ENCODE results near the gene GREB1.

GREB1 gene

GRCh38 chr2:11508279-11508678, 25.6 kb upstream of the GREB1 start:
- no peak for DNase-seq (ENCODE audit: low read depth, low spot score)

DNA sequence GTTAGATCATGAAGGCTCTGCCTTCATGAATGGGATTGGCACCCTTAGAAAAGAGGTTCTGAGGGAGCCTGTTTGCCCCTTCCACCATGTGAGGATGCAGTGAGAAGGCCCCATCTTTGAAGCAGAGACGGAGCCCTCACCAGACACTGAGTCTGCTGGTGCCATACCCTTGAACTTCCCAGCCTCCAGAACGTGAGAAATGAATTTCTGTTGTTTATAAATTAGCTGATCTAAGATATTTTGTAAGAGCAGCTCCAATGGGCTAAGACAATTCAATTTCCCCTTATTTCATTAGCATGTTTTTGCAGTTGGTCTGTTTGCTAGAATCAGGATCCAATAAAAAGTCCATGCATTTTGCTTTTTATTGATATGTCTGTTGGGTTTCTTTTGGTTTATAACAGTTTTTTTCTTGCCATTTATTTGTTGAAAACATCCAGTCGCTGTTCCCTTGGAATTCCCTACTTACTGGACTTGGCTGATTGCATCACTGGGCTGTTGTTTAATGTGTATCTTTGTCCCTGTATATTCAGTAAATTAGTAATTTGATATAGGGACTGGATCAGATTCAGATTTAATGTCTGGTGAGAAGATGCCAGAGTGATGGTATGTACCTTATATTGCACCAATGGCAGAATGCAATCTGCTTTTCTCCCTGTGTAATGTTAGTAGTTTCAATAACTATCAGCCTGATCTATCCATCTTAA, 24.0 kb upstream of the GREB1 start:
- DNase-seq (ENCODE audit: low read depth, low spot score), result no peak

DNA sequence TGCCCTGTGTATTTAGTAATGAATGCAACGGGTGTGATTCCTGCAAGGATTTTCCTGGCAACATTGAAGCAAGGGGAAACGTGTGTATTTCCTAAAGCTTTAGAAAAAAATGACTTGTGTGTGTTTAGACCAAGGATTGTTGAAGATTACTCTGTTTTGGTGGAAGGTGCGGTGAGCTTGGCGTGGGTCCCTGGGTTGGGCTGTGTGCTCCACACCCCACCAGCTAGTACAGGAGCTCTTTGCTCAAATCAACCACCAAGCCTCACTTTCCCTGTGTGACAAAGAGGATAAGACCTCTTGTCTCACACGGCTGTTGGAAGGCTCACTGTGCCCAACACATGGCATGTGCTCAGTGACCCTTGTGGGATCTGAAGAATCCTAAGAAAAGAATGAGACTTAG, 21.4 kb upstream of the GREB1 start:
- no peak for DNase-seq (ENCODE audit: low read depth, low spot score)

DNA sequence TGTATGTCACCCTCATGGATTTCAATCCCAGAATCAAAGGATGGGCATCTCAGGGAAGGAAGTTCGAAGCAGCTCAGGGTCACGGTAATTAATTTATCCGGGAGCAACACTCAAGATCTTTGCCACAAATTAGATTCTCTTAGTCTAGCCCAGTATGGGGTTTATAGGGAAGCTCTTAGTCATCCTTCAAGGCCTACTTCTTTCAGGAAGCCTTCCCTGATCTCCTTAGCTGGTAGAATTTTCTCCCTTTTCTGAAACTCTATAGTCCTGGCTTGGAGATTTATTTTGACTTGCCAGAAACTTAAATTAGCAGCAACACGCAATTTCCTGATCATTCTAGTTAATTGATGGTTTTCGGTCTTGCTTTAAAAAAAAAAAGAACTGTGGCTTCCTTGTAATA, 20.5 kb upstream of the GREB1 start:
- no peak for DNase-seq (ENCODE audit: low read depth, low spot score)

DNA sequence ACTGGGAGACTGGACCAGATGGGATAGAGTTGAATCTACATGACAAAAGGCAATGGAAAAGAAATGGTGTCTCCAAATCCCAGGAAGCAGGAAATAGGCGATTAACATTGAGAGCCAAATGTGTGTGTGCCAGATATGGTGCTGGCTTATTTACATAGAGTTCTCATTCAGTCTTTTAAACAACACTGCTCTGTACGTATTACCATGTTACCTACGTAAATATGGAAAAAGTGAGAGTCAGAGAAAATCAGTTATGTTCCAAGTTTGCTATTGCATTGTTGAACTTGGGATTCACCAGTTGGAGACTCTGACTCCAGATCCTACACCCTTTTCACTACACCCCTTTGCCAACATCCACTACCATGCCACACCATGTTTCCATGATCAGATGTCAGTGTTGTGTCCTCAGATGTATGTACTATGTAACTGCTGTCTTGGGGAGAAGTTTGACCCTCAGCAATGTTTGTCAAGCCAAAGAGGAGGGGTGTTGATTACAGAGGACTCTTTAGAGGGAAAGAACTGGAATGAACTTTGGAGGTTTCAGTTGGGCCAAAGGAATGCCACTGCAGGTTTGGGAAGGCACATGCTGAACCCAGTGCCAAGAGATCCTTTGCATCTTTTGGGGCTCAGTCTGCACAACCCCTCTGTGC, 19.6 kb upstream of the GREB1 start:
- no peak for DNase-seq (ENCODE audit: low read depth, low spot score)

DNA sequence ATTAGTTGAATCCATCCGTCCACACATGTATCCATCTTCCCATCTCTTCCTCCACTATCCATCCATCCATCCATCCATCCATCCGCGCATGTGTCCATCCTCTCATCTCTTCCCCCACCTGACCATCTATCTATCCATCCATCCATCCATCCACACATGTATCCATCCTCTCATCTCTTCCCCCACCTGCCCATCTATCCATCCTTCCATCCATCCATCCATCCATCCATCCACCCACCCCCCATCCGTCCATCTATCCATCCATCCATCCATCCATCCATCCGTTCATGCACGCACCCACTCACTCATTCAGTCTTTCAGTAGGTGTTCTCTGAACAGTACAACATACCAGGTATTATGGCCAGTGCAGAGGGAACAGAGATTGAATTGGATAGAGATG, 18.9 kb upstream of the GREB1 start:
- no peak for DNase-seq (ENCODE audit: low read depth, low spot score)

- DNase-seq (ENCODE audit: low read depth, low spot score), result no peak
These were observed 18.3 kb upstream of the GREB1 start for GRCh38 chr2:11515490-11515981.

- no peak for DNase-seq (ENCODE audit: low read depth, low spot score)
These were observed 16.7 kb upstream of the GREB1 start for GRCh38 chr2:11516984-11517648.

DNA sequence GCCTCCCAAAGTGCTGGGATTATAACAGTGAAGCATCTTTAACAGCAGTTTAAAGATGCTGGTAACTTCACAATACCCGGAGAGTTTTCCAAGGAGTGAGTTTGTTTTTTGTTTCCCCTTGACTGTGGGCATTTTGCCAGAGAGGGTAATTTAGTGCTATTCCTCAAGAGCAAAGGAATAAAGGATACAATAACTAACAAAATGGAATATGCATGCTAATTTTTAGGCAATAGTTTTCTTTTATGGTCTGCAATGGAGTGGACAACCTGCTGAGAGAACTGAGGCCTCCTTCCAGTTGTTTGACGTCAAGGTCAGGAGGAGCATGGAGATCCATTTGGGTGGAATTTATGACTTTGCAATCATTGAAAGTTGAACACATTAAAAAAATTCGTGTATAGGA, 15.9 kb upstream of the GREB1 start:
- DNase-seq (ENCODE audit: low read depth, low spot score), result no peak

GRCh38 chr2:11520092-11520693, 13.7 kb upstream of the GREB1 start:
- no peak for DNase-seq (ENCODE audit: low read depth, low spot score)

- no peak for DNase-seq (ENCODE audit: low read depth, low spot score)
These were observed 12.1 kb upstream of the GREB1 start for GRCh38 chr2:11521775-11522174.

DNA sequence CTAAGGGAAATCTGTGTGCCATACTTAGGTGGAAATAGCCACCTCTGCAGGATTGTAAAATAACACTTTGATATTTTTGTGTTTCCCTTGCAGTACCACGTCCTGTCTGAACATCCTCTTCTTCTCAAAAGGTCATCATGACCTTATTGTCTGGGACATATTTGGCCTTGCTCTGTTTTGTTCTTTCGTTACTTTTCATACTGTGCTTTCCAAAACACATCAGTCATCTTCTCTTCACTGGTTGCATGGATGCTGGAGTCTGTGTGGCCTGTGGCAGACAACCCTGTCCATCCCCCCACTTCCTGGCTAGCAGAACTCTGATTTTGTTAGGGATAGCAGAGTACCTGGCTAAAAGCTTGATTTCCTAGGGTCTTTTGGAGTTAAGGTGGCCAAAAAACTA, 9.4 kb upstream of the GREB1 start:
- DNase-seq (ENCODE audit: low read depth, low spot score), result no peak

GRCh38 chr2:11525762-11526161, 8.1 kb upstream of the GREB1 start:
- DNase-seq (ENCODE audit: low read depth, low spot score), result no peak

GRCh38 chr2:11527001-11527400, 6.8 kb upstream of the GREB1 start:
- no peak for DNase-seq (ENCODE audit: low read depth, low spot score)

DNA sequence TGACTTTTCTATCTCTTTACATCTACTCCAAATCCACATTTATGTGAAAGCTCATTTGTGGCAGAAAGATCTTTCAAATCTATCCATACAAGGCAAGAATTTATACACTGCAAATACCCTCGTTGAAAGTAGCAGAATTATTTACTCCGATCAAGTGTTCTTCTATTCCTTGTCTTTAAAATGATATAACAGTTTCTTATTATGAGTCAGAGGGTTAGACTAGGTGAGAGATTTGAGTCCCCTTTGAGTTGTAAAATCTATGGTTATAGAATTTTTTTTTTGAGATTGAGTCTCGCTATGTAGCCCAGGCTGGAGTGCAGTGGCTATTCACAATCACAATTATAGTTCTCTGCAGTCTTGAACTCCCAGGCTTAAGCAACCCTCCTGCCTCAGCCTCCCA, 5.6 kb upstream of the GREB1 start:
- DNase-seq (ENCODE audit: low read depth, low spot score), result no peak

DNA sequence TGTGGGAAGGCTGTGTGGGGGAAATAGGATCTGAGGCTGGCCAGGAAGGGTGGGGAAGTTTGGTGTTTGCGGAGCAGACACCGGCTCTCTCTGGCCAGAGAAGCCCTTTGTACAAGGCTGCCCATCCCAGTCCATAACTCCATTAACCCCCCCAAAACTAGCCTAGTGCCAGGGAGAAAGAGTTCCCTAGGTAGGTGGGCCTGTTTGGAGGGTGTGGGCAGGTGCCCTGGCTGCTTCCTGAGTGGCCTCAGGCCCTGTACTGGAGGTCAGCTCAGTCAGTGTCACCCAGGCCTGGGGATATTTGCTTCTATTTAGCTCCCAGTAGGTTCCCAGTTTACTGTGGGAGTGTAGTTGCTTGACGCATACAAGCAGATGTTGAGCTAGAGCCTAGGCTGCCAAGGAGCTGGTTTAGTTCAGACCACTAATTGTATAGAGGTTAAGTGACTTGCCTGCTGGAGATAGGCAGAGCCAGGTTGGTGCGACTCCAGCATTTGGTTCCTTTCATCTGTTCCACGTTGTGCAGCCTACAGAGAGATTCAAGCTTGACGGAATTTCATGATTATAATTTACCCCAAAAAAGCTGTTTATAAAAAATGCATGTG, 2.9 kb upstream of the GREB1 start:
- DNase-seq (ENCODE audit: low read depth, low spot score), result no peak

- DNase-seq (ENCODE audit: low read depth, low spot score), result no peak
These were observed 1.3 kb upstream of the GREB1 start for GRCh38 chr2:11532416-11533055.

DNA sequence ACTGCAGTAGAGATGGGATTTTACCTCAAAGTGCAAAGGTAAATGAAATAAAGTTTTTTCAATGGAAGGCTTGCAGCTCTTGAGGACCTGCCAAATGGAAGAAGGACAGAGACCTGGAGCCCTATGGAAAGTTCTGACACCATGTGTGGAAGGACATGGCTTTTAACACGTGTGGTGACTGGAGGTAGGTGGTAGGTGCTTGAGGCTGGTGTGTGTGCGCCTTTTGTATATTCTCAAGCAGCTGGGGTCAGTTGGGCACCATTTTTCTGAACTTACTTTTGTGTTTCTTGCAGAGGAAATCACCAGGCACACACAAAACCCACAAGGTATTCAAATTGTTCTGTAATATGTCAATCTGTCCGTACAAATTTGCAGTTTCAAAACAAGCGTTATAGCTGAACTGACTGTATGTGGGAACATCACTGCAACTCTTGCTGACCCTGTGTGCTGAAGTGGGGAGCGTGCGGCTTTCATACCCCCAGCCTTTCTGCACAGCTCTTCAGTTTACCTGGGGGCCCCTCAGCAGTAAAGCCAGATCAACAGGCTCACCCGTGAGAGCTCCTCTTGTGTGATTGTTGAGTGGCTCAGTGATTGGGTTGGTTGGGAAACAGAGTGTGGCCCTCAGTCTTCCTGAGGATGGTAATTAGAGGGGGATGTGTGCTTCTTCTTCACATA, 363 bp downstream of the GREB1 start:
- no peak for DNase-seq (ENCODE audit: low read depth, low spot score)

GRCh38 chr2:11534746-11535484, 1.1 kb downstream of the GREB1 start:
- DNase-seq (ENCODE audit: low read depth, low spot score), result no peak

DNA sequence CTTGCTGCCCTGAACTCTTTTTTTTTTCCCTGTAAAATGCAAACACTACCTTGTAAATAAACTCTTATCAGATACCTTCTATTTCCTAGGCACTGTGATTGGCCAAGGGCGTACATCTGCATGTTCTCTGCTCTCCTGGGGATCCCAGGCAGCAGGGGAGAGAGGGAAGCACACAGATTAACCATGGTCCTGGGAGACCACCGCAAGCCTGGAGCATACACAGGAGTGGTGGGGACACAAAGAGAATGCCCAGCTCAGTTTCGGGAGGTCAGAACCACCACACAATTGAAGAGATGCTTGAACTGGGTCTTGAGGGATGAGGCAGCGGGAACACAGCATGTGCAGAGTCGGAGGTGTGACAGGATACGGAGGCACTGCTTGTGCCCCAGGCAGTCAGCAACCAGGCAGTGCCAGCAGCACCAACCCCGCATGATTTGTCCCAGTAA, 2.1 kb downstream of the GREB1 start:
- no peak for DNase-seq (ENCODE audit: low read depth, low spot score)

All from activated naive CD8-positive, alpha-beta T cell treated with anti-CD3 and anti-CD28 coated beads, Interleukin-2, amount 50 U/mL, for 16 hours (primary cell).